HG02759 (cell line): Measurements from ENCODE around the gene PTPN2.

ENCODE experiments used
- ATAC-seq: cut with Tn5 transposase; IDR thresholded peaks from one replicate; pipeline ENCODE4 v1.9.1; 2021; ENCODE audit warnings: mild to moderate bottlenecking, moderate library complexity; ENCODE audit not compliant: unreplicated experiment

The PTPN2 gene

GRCh38 chr18:12750076-12750714, 133.8 kb downstream of the PTPN2 start:
- ATAC-seq = peak; percentile 52

GRCh38 chr18:12749121-12749520, 134.9 kb downstream of the PTPN2 start:
- no peak for ATAC-seq

- ATAC-seq = no peak
These were observed 135.4 kb downstream of the PTPN2 start for GRCh38 chr18:12748671-12749070.

DNA sequence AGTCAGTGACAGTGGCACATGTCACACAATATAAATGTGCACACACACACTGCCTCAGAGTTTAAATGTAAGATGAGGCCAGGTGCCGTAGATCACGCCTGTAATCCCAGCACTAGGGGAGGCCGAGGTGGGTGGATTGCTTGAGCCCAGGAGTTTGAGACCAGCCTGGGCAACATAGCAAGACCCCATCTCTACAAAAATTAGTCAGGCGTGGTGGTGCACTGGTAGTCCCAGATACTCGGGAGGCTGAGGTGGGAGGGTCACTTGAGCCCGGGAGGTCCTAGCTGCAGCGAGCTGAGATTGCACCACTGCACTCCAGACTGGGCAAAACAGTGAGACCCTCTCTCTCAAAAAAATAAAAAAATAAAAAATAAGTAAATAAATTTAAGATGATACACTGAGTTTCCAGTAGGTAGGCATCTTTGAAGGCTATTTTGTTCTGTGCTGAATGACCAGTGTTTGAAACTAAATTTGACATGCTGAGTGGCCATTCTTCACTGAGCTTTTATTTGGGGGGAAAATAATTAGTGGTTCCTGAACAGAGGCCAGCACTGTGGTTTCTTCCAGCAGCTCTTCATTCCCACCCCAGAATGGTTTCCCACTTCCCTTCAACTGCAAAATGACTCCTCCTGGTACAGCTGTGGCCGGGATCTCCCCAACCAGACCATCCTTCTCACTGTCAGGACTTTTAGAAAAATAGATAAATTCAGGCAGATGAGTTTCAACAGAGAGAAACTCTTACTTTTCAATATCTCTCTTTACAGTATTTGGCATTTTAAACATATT, 136.3 kb downstream of the PTPN2 start:
- no peak for ATAC-seq

DNA sequence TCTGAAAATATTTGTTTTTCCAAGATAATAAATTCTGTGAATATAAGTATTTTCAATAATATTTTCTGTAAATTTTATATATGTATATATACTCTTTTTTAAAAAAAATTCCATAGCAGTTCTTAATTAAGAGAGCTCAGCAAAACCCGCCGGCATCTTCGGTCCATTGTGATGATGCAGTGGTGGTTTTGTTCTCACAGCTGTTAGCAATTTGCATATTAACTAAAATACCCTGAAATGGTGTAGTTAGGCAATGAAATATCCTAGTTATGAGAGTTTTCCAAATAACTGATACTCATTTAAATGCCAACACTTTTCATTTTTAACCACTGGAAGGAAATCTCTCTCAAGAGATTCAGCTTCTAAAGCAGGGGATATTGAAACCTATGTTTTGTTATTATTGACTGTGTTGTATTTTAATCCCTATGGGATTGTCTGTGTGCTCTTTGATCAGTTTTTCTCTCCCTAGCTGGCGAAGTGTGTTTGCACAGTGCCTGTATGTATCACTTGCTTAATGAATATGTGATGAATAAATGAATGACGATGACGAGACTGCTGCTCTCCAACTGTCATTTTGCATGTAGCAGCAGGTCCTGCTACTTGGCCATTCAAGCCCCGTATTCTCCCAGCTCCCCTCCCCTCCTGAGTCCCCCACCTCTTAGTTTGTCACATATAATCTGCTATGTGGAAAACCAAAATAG, 138.8 kb downstream of the PTPN2 start:
- no peak for ATAC-seq

DNA sequence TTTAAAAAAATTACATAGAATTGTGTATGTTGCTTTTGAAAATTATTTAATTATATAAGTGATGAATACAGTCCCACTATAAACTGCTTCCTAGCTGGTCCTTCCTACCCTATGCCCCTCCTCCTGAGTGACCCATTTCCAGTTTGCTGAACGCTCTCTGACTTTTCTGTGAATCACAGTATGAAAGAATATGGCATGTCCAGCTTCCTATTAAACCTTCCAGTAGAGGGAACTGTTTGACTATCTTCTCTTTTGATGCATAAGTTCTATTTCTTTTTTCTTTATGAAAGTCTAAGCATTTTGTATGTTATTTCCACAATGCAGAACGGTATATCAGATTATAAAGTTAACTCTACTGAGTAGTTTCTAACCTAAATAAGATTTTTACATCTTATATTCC, 139.9 kb downstream of the PTPN2 start:
- no peak for ATAC-seq

- no peak for ATAC-seq
These were observed 141.6 kb downstream of the PTPN2 start for GRCh38 chr18:12742453-12742852.
